Measurements from ENCODE around the gene CXCL9.

DNA sequence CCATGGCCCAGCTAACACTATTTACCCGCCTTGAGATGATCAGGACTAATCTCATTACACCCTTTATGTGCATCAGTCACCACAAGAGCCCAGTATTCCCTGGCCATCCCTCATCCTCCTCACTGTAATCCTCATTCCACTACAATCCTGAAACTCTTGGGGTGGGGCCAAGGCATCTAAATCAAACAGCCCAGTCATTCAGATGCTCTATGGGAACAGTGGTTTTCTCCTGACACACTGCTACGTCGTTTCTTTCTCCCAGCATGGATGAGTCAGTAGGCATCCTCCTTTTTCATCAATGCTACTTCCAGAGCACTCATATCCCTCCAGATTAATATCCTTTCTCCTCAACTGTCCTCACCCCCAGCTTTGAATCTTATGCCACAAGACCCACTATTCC is 22.2 kb downstream of the CXCL9 start:
- TF ChIP-seq, protein P1, sequence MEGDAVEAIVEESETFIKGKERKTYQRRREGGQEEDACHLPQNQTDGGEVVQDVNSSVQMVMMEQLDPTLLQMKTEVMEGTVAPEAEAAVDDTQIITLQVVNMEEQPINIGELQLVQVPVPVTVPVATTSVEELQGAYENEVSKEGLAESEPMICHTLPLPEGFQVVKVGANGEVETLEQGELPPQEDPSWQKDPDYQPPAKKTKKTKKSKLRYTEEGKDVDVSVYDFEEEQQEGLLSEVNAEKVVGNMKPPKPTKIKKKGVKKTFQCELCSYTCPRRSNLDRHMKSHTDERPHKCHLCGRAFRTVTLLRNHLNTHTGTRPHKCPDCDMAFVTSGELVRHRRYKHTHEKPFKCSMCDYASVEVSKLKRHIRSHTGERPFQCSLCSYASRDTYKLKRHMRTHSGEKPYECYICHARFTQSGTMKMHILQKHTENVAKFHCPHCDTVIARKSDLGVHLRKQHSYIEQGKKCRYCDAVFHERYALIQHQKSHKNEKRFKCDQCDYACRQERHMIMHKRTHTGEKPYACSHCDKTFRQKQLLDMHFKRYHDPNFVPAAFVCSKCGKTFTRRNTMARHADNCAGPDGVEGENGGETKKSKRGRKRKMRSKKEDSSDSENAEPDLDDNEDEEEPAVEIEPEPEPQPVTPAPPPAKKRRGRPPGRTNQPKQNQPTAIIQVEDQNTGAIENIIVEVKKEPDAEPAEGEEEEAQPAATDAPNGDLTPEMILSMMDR (IDR thresholded peaks at IDR 0.05) = no peak
- TF ChIP-seq POLR2A (IDR thresholded peaks at IDR 0.05) = no peak
